NCI-H2196 treated with DMSO at 0.1 percent for 48 hours (cell line): ENCODE results near the gene FRMPD4.
"Not testable (repeated sequence)": the region's sequence is repeated elsewhere in the genome, so short reads cannot be mapped to it uniquely, and the experiment has no call there.

Source experiments
- DNase-seq: peaks from one replicate; lab custom pipeline; 2025; ENCODE audit not compliant: unreplicated experiment; lab: John Stamatoyannopoulos, UW

FRMPD4 gene

DNA sequence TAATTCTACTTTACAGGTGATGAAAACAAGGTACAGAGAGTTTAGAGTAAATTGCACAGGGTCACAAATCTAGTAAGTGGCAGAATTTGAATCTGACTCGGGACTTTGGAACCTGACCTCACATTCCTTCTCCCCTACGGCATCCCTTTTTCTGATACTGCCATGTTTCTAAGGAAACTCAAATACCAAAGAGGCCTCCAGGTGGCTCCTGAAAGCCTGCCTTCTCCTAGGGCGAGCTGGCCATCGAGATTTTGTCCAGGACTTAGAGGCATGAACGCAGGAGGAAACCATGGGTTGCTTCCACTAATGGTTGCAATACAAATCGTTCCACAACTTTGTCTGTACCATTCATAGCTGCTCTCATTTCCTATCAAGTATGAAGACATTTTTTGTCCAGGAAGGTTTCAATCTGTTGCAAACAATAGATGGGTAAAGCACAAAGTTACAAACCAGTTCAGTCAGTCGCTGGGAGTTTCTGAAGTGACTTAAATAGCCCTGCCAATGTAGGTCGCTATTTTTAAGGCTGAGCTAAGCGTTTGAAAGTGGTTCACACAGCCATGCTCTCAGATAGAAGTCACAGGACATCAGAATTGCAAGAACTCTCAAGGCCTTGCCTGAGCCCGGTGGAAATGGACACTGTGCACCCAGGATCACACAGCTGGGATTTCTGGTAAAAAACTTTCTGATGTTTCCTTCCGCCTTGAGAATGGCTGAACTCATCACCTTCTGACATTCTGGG lies 356.3 kb downstream of the FRMPD4 start:
- no peak for DNase-seq

DNA sequence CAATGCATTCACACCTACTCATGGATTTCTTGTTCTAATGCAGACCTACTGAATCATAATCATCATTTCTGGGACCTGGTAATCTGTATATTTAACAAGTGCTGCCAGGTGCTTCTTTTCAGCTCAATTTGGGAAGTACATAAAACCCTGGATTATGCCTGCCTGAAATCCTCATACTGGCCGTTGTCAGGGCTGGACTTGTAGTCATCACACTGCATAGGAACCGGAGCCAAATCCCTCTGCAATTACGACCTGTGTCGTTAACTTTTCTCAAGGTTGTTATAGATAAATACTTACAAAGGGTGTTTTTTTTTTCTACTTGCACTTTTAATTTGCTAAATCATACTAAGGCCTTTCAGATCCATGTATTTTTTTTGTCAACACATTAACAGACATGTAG lies 358.1 kb downstream of the FRMPD4 start:
- DNase-seq = no peak

DNA sequence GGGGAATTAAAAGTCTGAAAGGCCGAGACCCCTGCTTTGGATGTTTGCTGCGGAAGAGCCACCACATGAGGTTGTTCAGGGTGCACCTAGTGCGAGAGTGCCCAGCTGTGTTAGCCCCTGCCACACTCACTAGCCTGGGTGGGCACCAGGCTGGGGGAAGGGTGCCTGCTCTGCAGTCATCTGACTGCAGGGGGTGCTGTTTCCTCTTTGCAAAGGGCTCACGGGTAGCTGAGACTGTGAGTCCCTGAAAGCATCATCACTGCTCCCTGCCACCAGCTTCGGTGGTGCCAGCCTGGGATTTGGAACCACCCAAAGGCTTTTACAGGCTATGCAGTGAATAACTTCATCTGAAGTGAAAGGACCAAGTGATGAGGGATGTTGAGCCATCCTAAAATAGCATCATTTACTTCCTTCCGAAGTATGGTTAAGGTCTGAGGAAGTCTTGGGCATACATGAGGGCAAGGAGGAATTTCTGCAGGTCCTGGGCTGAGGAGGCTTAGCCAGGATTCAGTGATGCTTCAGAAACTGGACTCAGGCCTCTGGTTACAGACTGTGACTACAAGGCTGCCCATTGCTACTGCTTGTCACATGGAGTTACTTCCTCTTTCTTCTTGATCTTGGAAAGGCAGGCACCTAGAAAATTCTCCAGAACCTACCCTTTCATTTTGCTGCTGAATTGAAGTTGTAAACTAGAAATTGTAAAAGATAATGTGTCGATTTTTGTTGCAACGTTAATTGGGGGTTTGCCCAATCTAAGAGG lies 359.7 kb downstream of the FRMPD4 start:
- DNase-seq = no peak

DNA sequence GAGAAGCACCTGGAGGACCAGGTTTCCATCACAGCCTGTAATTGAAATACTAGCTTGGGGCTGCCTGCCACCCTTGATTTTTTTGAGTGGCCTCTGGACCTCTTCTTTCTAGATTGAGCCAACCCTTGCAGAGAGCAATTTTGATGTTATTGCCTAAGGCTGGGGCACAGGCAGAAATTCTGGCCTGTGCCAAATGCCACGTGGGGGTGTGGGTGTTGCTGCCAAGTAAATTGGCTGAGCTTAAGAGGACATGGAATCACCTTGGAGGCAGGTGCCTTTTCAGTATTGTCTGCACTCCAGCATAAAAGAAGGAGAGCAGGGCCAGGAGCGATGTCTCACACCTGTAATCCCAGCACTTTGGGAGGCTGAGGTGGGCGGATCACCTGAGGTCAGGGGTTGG lies 366.9 kb downstream of the FRMPD4 start:
- no peak for DNase-seq

DNA sequence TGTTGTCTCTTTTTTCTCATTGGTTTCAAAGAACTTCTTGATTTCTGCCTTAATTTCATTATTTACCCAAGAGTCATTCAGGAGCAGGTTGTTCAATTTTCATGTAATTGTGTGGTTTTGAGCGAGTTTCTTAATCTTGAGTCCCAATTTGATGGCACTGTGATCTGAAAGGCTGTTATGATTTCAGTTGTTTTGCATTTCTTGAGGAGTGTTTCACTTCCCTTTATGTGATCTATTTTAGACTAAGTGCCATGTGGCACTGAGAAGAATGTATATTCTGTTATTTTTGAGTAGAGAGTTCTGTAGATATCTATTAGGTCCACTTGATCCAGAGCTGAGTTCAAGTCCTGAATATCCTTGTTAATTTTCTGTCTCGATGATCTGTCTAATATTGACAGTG lies 377.1 kb downstream of the FRMPD4 start:
- not testable (repeated sequence) for DNase-seq

DNA sequence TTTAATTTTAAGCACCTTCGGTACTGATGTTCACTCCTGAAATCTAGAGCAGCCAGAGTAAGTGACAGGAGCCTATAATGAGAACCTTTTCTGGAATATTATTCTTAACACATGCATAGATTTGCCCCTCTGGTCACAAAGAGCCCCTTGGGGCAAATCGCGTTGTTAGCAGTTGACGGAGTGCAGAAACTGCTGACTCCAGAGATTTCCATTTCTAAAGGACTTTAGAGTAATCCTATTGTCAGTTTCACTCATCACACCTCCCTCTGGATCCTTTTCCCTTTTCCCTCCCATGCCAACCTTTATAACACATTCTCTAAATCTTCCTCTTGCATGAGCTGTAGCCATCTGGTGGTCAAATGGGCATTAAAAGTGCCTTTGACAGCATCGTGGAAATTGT lies 388.0 kb downstream of the FRMPD4 start:
- DNase-seq = no peak

DNA sequence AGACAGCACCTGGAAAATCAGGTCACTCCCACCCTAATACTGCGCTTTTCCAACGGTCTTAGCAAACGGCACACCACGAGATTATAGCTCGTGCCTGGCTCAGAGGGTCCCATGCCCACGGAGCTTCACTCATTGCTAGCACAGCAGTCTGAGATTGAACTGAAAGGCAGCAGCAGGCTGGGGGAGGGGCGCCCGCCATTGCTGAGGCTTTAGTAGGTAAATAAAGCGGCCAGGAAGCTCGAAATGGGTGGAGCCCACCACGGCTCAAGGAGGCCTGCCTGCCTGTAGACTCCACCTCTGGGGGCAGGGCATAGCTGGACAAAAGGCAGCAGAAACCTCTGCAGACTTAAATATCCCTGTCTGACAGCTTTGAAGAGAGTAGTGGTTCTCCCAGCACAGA lies 399.8 kb downstream of the FRMPD4 start:
- not testable (repeated sequence) for DNase-seq

DNA sequence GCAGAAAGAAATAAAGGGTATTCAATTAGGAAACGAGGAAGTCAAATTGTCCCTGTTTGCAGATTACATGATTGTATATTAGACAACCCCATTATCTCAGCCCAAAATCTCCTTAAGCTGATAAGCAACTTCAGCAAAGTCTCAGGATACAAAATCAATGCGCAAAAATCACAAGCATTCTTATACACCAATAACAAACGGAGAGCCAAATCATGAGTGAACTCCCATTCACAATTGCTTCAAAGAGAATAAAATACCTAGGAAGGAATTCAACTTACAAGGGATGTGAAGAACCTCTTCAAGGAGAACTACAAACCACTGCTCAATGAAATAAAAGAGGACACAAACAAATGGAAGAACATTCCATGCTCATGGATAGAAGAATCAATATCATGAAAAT lies 404.0 kb downstream of the FRMPD4 start:
- DNase-seq = not testable (repeated sequence)

DNA sequence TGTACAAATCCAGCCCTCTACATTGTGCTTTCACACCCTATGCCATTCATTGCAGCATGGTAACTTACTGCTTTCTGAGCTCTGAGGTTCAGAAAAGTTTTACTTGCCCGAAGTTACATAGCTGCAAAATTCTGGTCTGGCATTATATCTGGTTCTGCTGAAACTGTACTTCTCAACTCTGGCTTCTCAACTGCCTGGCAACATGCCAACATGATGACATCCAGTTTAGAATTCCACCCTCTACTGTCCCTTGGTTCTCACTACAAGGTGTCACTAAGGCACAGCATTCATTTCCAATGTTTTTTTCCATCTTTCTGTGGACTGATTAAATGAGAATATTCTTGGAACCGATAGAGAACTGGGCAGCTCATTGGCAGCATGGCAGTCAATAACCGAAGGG lies 410.1 kb downstream of the FRMPD4 start:
- DNase-seq = no peak

DNA sequence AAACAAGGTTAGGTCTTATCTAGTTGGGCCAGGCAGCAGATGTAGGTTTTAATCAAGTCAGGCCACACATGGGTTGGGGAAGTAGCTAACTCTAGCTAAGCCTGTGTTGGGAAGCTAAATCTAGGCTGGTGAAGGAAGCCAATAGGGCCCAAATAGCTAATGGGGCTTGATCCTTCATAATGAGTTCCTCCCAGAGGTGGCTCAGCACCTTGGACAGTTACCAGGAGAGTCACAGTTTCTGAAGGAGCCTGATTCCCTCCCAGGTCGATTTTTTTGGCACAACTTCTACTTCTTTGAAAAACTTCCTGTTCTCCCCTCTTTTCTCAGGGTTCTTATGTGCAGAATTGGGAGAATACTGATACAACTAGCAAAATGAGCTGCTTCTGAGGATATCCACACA lies 410.5 kb downstream of the FRMPD4 start:
- DNase-seq = no peak

DNA sequence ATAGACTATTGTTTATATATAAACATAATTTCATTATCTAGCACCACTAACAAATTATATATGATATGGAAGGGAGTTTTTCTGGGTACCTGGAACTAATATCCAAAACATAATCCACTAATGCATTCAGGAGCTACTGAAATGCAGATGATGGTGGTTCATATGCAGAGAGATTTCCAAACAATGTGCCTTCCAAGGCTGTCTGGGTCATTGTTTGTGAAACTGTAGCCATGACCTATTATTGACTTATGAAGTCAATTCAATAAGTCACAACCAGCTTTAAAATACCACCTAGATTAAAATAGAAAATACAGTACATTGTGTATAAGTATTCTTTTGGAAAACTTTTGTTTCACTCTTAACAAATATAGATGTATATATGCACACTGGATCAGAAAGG lies 415.9 kb downstream of the FRMPD4 start:
- DNase-seq = no peak

DNA sequence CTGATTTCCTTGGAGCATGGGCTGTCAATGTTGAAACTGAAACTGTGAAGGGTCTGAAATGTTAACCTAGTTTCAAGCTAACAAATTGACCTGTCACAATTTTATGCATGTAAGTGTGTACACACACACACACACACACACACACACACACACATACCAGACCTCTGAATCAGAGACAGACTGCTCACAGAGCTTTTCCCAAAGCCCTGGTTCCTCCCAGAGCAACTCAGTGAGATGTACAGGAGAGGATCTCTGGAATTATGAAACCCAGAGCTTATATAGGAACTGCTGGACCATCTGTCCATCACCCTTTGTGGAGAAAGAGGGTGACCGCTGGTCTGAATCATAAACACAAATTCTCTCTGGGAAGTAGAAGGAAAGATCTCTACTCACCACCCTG lies 424.8 kb downstream of the FRMPD4 start:
- DNase-seq = no peak

DNA sequence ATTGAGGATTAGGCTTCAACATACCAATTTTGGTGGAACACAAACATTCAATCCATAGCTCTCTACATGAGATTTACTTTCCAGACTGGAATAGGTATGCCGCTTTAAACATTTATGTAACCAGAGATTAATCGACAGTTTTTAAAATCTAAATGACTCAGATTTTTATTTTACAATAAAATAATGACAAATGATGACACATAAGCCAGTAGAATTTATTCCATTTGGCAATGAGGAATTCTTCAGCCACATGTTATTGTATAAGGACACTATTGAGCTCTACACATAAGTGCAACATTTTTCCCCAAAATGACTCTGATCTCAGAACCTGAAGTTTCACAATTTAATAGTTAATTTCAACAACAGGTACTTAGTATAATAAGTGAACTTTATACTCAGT lies 425.9 kb downstream of the FRMPD4 start:
- DNase-seq = no peak

DNA sequence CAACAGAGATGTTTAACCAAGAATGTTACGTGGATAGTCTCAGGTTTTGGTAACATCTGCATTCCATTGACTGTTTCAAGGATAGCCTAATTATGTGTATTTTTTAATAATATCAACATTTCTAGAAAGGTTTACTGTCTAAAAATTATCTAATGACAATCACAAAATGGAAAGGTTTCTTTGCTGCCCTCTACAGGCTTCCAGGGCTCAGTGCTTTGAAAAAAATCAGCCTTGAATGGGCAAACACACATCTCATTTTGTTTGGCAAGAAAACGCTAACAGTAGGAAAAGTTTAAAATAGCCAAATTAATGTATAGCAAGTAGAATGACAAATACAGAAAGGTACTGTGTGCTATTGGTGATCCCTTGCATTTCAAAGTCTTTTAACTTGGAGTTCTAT lies 429.6 kb downstream of the FRMPD4 start:
- DNase-seq = no peak

DNA sequence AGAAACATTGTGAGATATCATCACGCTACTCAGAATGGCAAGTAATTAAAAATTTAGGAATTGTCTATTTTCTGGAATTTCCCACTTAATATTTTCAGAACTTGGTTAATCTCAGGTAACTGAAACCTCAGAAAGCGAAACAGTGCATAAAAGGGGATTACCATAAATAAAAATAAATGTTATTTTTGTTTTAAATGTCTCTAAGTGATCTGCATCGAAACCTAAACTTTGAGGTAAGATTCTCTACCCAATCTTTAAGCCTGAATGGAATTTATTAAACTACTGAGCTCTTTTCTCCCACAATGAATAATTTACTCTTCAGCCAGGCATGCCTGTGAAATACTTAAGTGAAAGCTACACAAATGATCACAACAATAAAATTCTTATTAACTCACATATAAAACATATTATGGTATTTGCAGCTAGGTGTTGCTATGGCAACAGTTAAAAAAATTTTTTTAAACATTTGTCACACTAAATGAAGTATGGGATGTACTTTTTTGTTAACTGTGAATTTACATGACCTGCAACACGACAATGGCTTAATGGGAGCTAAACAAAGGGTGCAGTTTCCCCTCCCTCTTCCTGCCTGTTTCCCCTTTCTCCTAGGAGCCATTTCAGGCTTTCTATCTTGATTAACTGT lies 432.7 kb downstream of the FRMPD4 start:
- DNase-seq = no peak

DNA sequence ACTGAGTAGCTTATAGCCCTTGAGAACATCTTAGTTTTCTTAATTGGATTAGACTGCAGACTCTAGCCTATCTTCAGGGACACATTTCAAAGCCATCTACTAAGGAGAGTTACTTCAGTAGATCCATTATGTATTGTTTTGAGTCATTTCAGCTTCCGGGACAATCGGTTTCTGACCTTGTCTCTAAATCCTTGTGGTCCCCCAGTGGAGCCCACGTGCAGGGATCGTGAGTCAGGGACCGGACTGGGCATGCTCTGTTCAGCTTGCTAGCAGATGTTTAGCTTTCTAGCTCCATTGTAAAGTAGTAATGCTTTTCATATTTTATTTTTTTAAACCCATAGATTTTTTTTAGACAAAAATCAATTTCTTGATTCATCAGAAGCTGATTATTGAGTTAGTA lies 441.0 kb downstream of the FRMPD4 start:
- DNase-seq = no peak

DNA sequence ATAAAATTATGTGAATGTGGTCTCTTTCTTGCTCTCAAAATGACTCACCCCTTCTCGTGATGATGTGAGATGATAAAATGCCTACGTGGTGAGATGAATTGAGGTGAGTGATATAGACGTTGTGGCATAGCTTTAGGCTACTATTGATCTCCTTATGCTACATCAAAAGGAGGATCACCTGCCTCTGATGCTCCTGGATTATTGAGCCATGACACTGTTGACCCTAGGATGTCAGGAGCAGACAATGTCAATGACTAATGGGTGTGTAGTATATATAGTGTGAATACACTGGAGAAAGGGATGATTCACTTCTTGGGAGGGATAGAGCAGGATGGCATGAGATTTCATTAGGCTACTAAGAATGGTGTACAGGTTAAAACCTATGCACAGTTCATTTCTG lies 442.3 kb downstream of the FRMPD4 start:
- DNase-seq = no peak

DNA sequence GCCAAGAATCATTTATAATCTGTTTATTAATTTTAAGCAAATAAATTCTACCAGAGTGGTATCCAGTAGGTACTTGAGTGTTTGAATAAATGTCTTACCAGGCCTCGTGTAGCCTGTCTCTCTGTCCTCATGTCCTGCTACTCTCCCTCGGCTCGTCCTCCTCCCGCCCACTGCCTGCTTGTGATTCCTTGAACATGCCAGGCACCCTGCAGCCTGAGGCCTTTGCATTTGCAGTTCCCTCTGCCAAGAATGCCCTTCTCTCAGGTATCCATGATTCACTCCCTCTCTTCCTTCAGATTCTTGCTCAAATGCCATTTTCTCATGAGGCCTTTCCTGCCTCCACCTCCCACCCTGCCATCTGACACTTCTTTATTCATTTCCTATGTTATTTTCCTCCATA lies 443.3 kb downstream of the FRMPD4 start:
- DNase-seq = no peak

DNA sequence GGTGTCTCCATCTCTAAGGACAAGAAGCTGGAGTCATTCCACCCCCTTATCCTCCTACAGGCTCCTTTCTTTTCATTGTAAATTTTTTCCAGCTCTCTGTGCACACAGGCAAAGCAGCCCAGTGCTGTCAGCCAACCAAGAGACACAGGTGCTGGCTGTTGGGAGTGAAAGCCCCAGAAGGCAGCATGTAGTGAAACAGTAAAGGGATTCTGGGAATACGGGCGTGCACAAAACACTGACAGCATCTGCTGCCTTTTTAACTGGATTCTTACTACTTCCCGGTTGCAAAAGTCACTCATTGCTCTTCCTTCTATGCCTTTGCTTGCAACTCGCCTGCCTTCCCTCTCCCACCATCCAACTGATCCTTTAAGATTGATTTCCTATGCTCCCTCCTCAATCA lies 444.4 kb downstream of the FRMPD4 start:
- no peak for DNase-seq

DNA sequence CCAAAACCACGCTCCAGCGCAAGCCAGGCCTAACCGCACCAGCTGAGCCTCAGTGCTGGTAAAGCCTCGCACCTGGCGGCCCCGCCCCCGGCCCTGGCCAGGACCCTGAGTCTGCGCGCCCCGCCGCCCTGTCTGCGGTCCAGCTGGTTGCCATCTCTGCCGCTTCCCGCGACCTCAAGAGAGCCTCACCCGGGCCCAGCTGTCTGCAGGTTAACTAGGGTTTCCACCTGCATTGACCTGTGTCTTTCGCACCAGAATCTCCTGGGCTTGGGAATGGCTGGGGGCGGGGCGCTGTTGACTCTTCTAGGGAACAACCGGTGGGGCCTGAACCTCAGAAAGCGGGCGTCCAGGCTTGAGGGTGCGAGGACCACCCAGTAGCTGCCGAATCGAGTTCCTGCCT lies 445.3 kb downstream of the FRMPD4 start:
- no peak for DNase-seq

DNA sequence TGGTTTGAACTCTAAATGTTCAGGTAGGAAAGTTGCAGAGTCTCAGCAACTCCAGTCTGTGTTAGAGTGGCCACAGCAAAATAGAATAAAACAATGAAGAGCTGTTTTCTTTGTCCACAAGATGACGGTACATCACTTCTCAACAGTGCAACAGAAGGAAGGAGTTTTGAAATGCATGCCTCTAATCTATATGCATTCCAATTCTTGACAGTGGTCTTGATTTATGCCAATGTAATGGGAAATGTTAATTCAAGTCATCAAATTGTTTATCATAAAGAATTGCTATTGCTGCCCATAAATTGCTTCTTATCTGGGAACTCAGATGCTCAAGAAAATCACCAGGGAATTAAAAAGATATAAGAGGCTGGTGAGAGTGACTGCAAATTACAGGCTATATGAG lies 457.4 kb downstream of the FRMPD4 start:
- no peak for DNase-seq

DNA sequence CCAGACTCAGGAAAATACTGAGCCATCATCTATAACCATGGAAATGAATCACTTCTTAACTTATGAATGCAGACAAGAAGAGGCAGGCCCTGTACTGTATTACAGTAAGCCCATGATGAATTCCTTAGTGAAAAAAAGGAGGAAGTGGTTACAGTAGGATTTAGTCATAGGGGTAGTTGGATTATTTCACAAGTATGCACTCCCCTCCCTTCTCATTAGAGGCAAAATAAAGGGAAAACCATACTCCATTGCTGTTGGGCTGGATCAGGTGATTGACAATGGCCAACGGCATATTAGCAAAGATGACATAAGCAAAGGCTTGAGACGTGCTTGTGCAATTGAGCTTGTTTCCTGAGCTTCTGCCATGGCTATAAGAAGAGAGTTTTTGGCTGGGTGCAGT lies 471.8 kb downstream of the FRMPD4 start:
- no peak for DNase-seq
